Neuronal stem cell (in vitro differentiated cells): ENCODE results near the gene DDX39B.

ENCODE experiments used
- DNase-seq: peaks from one replicate; pipeline ENCODE4 v3.0.0-alpha.2; 2013; ENCODE audit warnings: low spot score
- H2AFZ ChIP-seq: one replicate; pipeline ENCODE4 v1.6.1; 2013; ENCODE audit warnings: mild to moderate bottlenecking, low read length, inconsistent platforms
- H2AK5ac ChIP-seq: 2 replicates; pipeline ENCODE4 v1.6.1; 2013; ENCODE audit warnings: low read depth, mild to moderate bottlenecking, inconsistent platforms, low read length, moderate library complexity, mixed read lengths
- H2BK120ac ChIP-seq: 2 replicates; pipeline ENCODE4 v1.6.1; 2013; ENCODE audit warnings: low read depth, mild to moderate bottlenecking, inconsistent platforms, low read length, moderate library complexity, mixed read lengths
- H2BK12ac ChIP-seq: one replicate; pipeline ENCODE4 v1.6.1; 2013; ENCODE audit warnings: low read length, inconsistent platforms
- H2BK15ac ChIP-seq: 2 replicates; pipeline ENCODE4 v1.6.1; 2013; ENCODE audit warnings: mild to moderate bottlenecking, low read length, inconsistent platforms, mixed read lengths
- H2BK5ac ChIP-seq: one replicate; pipeline ENCODE4 v1.6.1; 2013; ENCODE audit warnings: inconsistent platforms, mild to moderate bottlenecking, low read length, moderate library complexity
- H3K14ac ChIP-seq: one replicate; pipeline ENCODE4 v1.6.1; 2013; ENCODE audit warnings: low read length, inconsistent platforms
- H3K18ac ChIP-seq: 2 replicates; pipeline ENCODE4 v1.6.1; 2013; ENCODE audit warnings: low read length, inconsistent platforms
- H3K23ac ChIP-seq: 2 replicates; pipeline ENCODE4 v1.6.1; 2013; ENCODE audit warnings: low read depth, mild to moderate bottlenecking, mixed read lengths, low read length, inconsistent platforms; ENCODE audit not compliant: poor library complexity
- H3K27ac ChIP-seq: replicated peaks from 3 replicates; pipeline ENCODE4 v1.5.1; 2013; ENCODE audit warnings: low read length, inconsistent platforms
- H3K27me3 ChIP-seq, 3 experiments: 2 replicates each; pipeline ENCODE4 v1.6.1; 2013; ENCODE audit warnings: low read length in 3 of 3, mild to moderate bottlenecking in 2 of 3, inconsistent platforms in 1 of 3, low read depth in 1 of 3, mixed read lengths in 1 of 3, moderate library complexity in 1 of 3; ENCODE audit not compliant: control insufficient read depth in 3 of 3, insufficient read depth in 3 of 3
- H3K36me3 ChIP-seq, 2 donors: replicated peaks in 1 of 2; 2 replicates each; pipeline ENCODE4 v1.6.1; 2013; ENCODE audit warnings: low read length in 2 of 2; ENCODE audit not compliant: control insufficient read depth in 2 of 2, insufficient read depth in 2 of 2
- H3K4ac ChIP-seq: 2 replicates; pipeline ENCODE4 v1.6.1; 2013; ENCODE audit warnings: inconsistent platforms, mild to moderate bottlenecking, low read length, moderate library complexity
- H3K4me1 ChIP-seq, 2 donors: 1 replicate in 1 of 2; 2 replicates in 1 of 2; pipeline ENCODE4 v1.6.1; 2013; ENCODE audit warnings: low read length in 2 of 2, low read depth in 1 of 2; ENCODE audit not compliant: control insufficient read depth in 2 of 2, insufficient read depth in 1 of 2
- H3K4me2 ChIP-seq: one replicate; pipeline ENCODE4 v1.6.1; 2013; ENCODE audit warnings: mild to moderate bottlenecking, low read length, inconsistent platforms; ENCODE audit not compliant: insufficient read depth, poor library complexity, severe bottlenecking
- H3K4me3 ChIP-seq, 2 donors: 2 replicates each; pipeline ENCODE4 v1.5.1; 2013; ENCODE audit warnings: low read length in 2 of 2, mild to moderate bottlenecking in 2 of 2, inconsistent platforms in 1 of 2, moderate library complexity in 1 of 2
- H3K79me1 ChIP-seq: one replicate; pipeline ENCODE4 v1.6.1; 2013; ENCODE audit warnings: low read depth, mild to moderate bottlenecking, inconsistent platforms, low read length, moderate library complexity
- H3K9ac ChIP-seq: one replicate; pipeline ENCODE4 v1.6.1; 2013; ENCODE audit warnings: mild to moderate bottlenecking, low read depth, low read length, inconsistent platforms; ENCODE audit not compliant: poor library complexity
- H3K9me3 ChIP-seq, 2 donors: replicated peaks in 1 of 2; 2 replicates each; pipeline versions ENCODE3 to v1.6.1; 2013; ENCODE audit warnings: low read length in 2 of 2, mild to moderate bottlenecking in 2 of 2, inconsistent platforms in 1 of 2, low read depth in 1 of 2, mixed read lengths in 1 of 2, moderate library complexity in 1 of 2; ENCODE audit not compliant: control insufficient read depth in 2 of 2, insufficient read depth in 1 of 2
- H4K8ac ChIP-seq: one replicate; pipeline ENCODE4 v1.6.1; 2013; ENCODE audit warnings: low read depth, mild to moderate bottlenecking, inconsistent platforms, low read length, moderate library complexity
- H4K91ac ChIP-seq: one replicate; pipeline ENCODE4 v1.6.1; 2013; ENCODE audit warnings: low read length, low read depth, mild to moderate bottlenecking, inconsistent platforms; ENCODE audit not compliant: poor library complexity
- WGBS, 2 donors: extraction: QIAGEN DNeasy Blood & Tissue Kit; methylation state at CpG; one replicate each; pipeline ENCODE4 v1.1.7; 2013; ENCODE audit warnings: missing lambda C conversion rate in 2 of 2, mixed read lengths in 1 of 2; ENCODE audit not compliant: insufficient read length in 2 of 2, insufficient replicate concordance in 1 of 2; ENCODE audit errors: extremely low coverage in 2 of 2; 5-methylcytosine and 5-hydroxymethylcytosine counted together

DDX39B gene

DNA sequence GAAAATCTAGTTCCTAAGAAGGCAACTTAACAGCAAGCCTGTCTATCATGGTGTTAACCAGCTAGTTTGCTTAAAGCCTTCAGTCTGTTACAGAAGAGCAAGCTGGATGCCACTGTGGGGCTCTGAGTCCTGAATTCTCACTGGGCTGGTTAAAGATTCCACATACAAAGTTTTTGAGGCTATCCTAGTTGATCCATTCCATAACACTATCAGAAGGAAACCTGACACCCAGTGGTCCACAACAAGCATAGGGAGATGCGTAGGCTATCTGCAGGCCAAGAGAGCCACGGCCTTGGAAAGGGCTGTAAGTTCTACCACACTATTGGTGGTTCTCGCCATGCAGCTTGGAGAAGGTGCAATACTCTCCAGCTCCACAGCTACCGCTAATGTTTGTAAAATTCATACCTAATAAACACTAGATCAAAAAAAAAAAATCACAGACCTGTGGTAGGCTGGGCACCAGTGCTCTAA is 13.5 kb downstream of the DDX39B start:
- peaks cover 0 to 2% of the 10 kb centered on the region in 2 donors for H3K4me1 ChIP-seq
- no peak overlapping the region for H2BK120ac ChIP-seq
- H3K9me3 ChIP-seq, result peaks cover 0 to 2% of the 10 kb centered on the region in 2 donors
- no peaks in the 10 kb centered on the region for H3K27me3 ChIP-seq
- H3K23ac ChIP-seq, result no peak overlapping the region
- no peak overlapping the region for H4K91ac ChIP-seq
- H3K27ac ChIP-seq, result peak overlapping the region; percentile 0
- no peak overlapping the region for H2BK12ac ChIP-seq
- no peak overlapping the region for H2BK15ac ChIP-seq
- no CpG with 5 or more reads among the region's 4 CpGs for WGBS, 2 donors
- H2AFZ ChIP-seq, result no peak overlapping the region
- no peak overlapping the region for H3K9ac ChIP-seq
- no peaks in the 10 kb centered on the region for H3K79me1 ChIP-seq
- no peak overlapping the region for H2AK5ac ChIP-seq
- DNase-seq, result no peak
- H3K4me2 ChIP-seq, result no peak overlapping the region
- no peak overlapping the region for H3K4ac ChIP-seq
- no peak overlapping the region for H2BK5ac ChIP-seq
- H3K36me3 ChIP-seq, result peaks cover 28 to 41% of the 10 kb centered on the region in 2 donors
- H4K8ac ChIP-seq, result no peak overlapping the region
- no peak overlapping the region for H3K4me3 ChIP-seq
- H3K14ac ChIP-seq, result no peak overlapping the region
- no peak overlapping the region for H3K18ac ChIP-seq

DNA sequence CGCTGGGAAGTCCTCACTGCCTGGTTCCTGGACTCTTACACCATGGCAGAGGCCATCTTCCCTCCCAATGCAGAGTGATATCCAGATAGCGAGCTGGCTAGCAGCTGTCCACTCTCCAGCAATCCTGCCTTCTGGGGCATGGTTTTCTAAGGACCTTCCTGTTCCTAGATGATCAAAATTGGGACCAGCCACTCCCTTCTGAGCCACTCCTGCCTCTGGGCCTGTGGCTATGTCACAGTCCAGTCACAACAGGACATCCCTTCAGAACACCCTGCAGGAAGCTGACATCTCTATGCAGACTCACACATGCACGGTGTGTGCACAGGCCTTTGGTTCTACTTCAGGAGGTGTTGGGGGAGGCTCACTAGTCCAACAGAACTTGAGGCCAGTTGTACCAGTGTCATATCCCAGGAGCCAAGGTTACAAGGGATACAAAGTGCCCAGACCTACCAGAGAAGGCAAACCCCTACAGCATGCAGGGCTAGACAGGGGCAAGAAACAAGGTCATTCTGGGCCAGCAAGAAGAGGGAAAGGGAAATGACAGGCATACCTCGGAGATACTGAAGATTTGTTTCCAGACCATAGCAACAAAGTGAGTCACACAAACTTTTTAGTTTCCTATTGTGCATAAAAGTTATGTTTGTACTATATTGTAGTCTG is 15.7 kb downstream of the DDX39B start:
- Histone ChIP-seq H2BK5ac (no peak overlapping the region), H3K4me3 (no peak overlapping the region), H4K8ac (no peak overlapping the region), H3K4me1 (peaks cover 0 to 2% of the 10 kb centered on the region in 2 donors), H2BK15ac (no peak overlapping the region), H3K4me2 (no peak overlapping the region), H3K79me1 (no peaks in the 10 kb centered on the region), H3K36me3 (peaks cover 12 to 18% of the 10 kb centered on the region in 2 donors), H3K4ac (no peak overlapping the region), H4K91ac (no peak overlapping the region), H2BK12ac (no peak overlapping the region), H3K9me3 (peaks cover 0 to 2% of the 10 kb centered on the region in 2 donors), H3K14ac (no peak overlapping the region), H3K18ac (no peak overlapping the region), H3K27me3 (no peaks in the 10 kb centered on the region), H3K23ac (no peak overlapping the region), H2AFZ (no peak overlapping the region), H2AK5ac (no peak overlapping the region), H2BK120ac (no peak overlapping the region), H3K27ac (no peak overlapping the region), H3K9ac (no peak overlapping the region)
- no CpG with 5 or more reads among the region's 4 CpGs for WGBS, 2 donors
- no peak for DNase-seq

DNA sequence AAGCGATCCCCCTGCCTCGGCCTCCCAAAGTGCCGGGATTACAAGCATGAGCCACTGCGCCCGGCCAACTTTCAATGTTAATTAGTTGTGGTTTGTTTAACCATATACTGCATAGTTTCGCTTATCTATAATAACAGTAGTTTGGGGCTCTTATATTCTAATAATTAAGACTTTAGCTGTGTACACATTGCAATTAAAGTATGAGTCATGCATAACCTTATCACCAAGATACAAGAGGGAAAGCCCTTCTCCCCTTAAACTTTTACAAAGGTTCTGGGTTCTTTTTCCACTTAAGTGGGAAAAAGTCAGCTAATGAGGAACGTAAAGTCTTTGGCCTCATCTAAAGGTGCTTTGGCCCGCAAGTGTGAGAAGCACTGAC is 16.3 kb downstream of the DDX39B start:
- H3K9me3 ChIP-seq, result peaks cover 0 to 2% of the 10 kb centered on the region in 2 donors
- no peaks in the 10 kb centered on the region for H3K79me1 ChIP-seq
- H2BK15ac ChIP-seq, result no peak overlapping the region
- H3K9ac ChIP-seq, result no peak overlapping the region
- no CpG with 5 or more reads among the region's 8 CpGs for WGBS, 2 donors
- no peak overlapping the region for H4K91ac ChIP-seq
- DNase-seq, result no peak
- H2AFZ ChIP-seq, result no peak overlapping the region
- no peak overlapping the region for H3K4me2 ChIP-seq
- no peak overlapping the region for H3K4me3 ChIP-seq
- H2BK120ac ChIP-seq, result no peak overlapping the region
- no peak overlapping the region for H3K18ac ChIP-seq
- no peak overlapping the region for H3K4ac ChIP-seq
- no peak overlapping the region for H2BK5ac ChIP-seq
- H3K14ac ChIP-seq, result no peak overlapping the region
- H3K27ac ChIP-seq, result no peak overlapping the region
- H3K23ac ChIP-seq, result no peak overlapping the region
- H3K4me1 ChIP-seq, result peaks cover 0 to 2% of the 10 kb centered on the region in 2 donors
- H4K8ac ChIP-seq, result no peak overlapping the region
- no peak overlapping the region for H2AK5ac ChIP-seq
- no peaks in the 10 kb centered on the region for H3K27me3 ChIP-seq
- no peak overlapping the region for H2BK12ac ChIP-seq
- H3K36me3 ChIP-seq, result peaks cover 7 to 13% of the 10 kb centered on the region in 2 donors

DNA sequence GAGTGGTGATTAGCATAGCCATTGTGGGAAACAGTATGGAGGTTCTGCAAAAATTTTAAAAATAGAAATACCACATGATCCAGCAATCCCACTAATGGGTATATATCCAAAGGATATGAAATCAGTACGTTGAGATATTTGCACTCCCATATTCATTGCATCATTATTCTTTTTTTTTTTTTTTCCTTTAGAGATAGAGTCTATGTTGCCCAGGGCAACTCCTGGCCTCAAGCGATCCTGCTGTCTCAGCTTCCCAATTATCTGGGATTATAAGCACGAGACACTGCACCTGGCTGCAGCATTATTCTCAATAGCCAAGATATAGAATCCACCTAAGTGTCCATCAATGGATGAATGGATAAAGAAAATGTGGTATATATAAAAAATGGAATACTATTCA is 20.0 kb downstream of the DDX39B start:
- H3K36me3 ChIP-seq, result no peaks in the 10 kb centered on the region
- H2AFZ ChIP-seq, result no peak overlapping the region
- H2AK5ac ChIP-seq, result no peak overlapping the region
- no peak overlapping the region for H3K23ac ChIP-seq
- H2BK5ac ChIP-seq, result no peak overlapping the region
- H3K27ac ChIP-seq, result no peak overlapping the region
- no peak overlapping the region for H4K8ac ChIP-seq
- H4K91ac ChIP-seq, result no peak overlapping the region
- no peak overlapping the region for H3K9ac ChIP-seq
- H3K79me1 ChIP-seq, result no peaks in the 10 kb centered on the region
- H3K4me3 ChIP-seq, result no peak overlapping the region
- peaks cover 0 to 8% (median 0%) of the 10 kb centered on the region in 3 experiments for H3K27me3 ChIP-seq
- H3K18ac ChIP-seq, result no peak overlapping the region
- no peak overlapping the region for H2BK15ac ChIP-seq
- DNase-seq, result no peak
- peaks cover 0 to 2% of the 10 kb centered on the region in 2 donors for H3K9me3 ChIP-seq
- no peak overlapping the region for H2BK12ac ChIP-seq
- no CpG with 5 or more reads among the region's 3 CpGs for WGBS, 2 donors
- no peak overlapping the region for H3K14ac ChIP-seq
- H3K4me2 ChIP-seq, result no peak overlapping the region
- H3K4ac ChIP-seq, result no peak overlapping the region
- no peak overlapping the region for H2BK120ac ChIP-seq
- H3K4me1 ChIP-seq, result no peaks in the 10 kb centered on the region
